DND-41 (cell line): ENCODE results near the gene PDIA5.

Experiments
- EZH2 ChIP-seq: IDR thresholded peaks from 3 replicates; pipeline ENCODE4 v1.6.1; 2012; ENCODE audit warnings: borderline replicate concordance, low read depth, mild to moderate bottlenecking, moderate library complexity, low read length, inconsistent platforms; ENCODE audit not compliant: severe bottlenecking
- TF ChIP-seq, protein P1 (sequence below): IDR thresholded peaks from 2 replicates; pipeline ENCODE4 v1.5.1; 2012; ENCODE audit warnings: borderline replicate concordance, low read length, moderate library complexity, mild to moderate bottlenecking; ENCODE audit not compliant: poor library complexity, severe bottlenecking; ENCODE audit errors: extremely low read depth

DNA sequence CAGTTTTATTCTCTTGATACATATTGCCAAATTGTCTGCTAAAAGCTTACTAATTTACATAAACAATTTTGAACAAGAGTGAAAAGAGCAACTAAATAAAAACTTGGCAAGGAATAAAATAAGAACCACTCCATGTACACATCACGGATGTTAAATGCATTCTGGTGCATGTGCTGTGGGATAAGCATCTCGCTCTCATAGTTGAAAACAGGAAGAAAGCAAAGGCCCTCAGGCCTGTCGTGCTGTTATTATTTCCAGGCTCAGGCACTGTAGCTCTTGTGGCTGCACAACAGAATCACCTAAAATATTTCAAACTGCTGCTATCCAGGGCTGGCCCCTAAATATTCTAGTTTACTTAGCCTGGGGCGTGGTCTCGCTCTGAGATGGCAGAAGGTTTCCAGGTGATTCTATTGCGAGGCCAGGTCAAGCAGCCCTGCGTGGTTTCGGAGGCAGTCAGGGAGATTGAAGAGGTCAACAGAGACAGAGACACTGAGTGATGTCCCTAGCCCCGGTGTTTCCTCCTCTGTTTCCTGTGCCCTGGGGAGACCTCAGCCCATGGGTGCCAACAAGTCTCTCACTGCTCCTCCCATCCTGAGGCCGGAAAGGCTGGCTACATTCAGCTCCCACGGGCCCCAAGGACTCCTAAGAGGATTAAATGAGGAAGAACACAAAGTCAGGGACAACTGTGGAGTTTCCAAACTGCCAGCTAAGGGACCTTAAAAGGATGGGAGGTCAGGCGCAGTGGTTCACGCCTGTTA is 18.2 kb upstream of the PDIA5 start:
- TF ChIP-seq, protein P1, sequence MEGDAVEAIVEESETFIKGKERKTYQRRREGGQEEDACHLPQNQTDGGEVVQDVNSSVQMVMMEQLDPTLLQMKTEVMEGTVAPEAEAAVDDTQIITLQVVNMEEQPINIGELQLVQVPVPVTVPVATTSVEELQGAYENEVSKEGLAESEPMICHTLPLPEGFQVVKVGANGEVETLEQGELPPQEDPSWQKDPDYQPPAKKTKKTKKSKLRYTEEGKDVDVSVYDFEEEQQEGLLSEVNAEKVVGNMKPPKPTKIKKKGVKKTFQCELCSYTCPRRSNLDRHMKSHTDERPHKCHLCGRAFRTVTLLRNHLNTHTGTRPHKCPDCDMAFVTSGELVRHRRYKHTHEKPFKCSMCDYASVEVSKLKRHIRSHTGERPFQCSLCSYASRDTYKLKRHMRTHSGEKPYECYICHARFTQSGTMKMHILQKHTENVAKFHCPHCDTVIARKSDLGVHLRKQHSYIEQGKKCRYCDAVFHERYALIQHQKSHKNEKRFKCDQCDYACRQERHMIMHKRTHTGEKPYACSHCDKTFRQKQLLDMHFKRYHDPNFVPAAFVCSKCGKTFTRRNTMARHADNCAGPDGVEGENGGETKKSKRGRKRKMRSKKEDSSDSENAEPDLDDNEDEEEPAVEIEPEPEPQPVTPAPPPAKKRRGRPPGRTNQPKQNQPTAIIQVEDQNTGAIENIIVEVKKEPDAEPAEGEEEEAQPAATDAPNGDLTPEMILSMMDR: no peak
- TF ChIP-seq EZH2: no peak
